Esophagus squamous epithelium (tissue), 5 donors: Measurements from ENCODE around the gene FGF14. TPM values are rescaled to one million over a fixed set of nuclear protein-coding genes. Genes with fewer than 3 reads are reported as not detected.

Source experiments
- DNase-seq: peaks from one replicate; lab custom pipeline; 2025; lab: John Stamatoyannopoulos, UW
- H3K27ac ChIP-seq, 4 donors: fragments of 200-600 bp; sonication (generic); one replicate each; pipeline ENCODE4 v1.5.1; 2016 to 2019; ENCODE audit warnings: mild to moderate bottlenecking in 1 of 4
- H3K27me3 ChIP-seq, 4 donors: fragments of 200-600 bp; sonication (generic); 1 replicate in 3 of 4; 2 replicates in 1 of 4; pipeline versions ENCODE4 v1.5.1 to v1.6.0; 2017 to 2021; ENCODE audit warnings: antibody characterized with exemption in 1 of 4
- H3K36me3 ChIP-seq, 3 donors: fragments of 200-600 bp; sonication (generic); one replicate each; pipeline ENCODE4 v1.5.1; 2016 to 2019
- H3K4me1 ChIP-seq, 3 donors: fragments of 200-600 bp; sonication (generic); one replicate each; pipeline ENCODE4 v1.5.1; 2017 to 2019
- H3K4me3 ChIP-seq, 4 donors: fragments of 200-600 bp; sonication (generic); 1 replicate in 3 of 4; 2 replicates in 1 of 4; pipeline ENCODE4 v1.5.1; 2016 to 2019; ENCODE audit warnings: mild to moderate bottlenecking in 2 of 4, moderate library complexity in 1 of 4
- H3K9me3 ChIP-seq, 3 donors: fragments of 200-600 bp; sonication (generic); one replicate each; pipeline ENCODE4 v1.5.1; 2016 to 2019
- POLR2A ChIP-seq, 4 donors: fragments of 450-650 bp; IDR thresholded peaks; one replicate each; pipeline ENCODE4 v1.6.1; 2017; ENCODE audit warnings: antibody characterized with exemption in 4 of 4, mild to moderate bottlenecking in 4 of 4, moderate library complexity in 3 of 4
- WGBS, 2 donors: methylation state at CpG; one replicate each; pipeline ENCODE4 v1.1.5; 2018; 5-methylcytosine and 5-hydroxymethylcytosine counted together
- intact Hi-C: fragments of 100-400 bp; cut with DNase I; formaldehyde crosslinking; loops from one replicate; pipeline ENCODE4 v1.15.0; 2022
- total RNA-seq, 4 donors: library from RNA; depleted of rRNA; stranded (reverse); fragments of >200 nt; gene quantifications; one replicate each; pipeline ENCODE4 v1.1.0, GENCODE V29; 2016
- TF ChIP-seq, protein P1 (sequence below), 6 experiments: fragments of 450-650 bp in 4 of 6; fragments of 200-600 bp in 2 of 6; sonication (generic) in 2 of 6; IDR thresholded peaks; one replicate each; pipeline ENCODE4 v1.5.1; 2016 to 2019; ENCODE audit warnings: antibody characterized with exemption in 6 of 6, mild to moderate bottlenecking in 4 of 6, moderate library complexity in 4 of 6
- donor health status: DM: yes; HTN: yes; CAD: no.

FGF14 gene
- total RNA-seq, 4 donors from 2014 or later = 0.11 to 4.2 (median 1.0) TPM

DNA sequence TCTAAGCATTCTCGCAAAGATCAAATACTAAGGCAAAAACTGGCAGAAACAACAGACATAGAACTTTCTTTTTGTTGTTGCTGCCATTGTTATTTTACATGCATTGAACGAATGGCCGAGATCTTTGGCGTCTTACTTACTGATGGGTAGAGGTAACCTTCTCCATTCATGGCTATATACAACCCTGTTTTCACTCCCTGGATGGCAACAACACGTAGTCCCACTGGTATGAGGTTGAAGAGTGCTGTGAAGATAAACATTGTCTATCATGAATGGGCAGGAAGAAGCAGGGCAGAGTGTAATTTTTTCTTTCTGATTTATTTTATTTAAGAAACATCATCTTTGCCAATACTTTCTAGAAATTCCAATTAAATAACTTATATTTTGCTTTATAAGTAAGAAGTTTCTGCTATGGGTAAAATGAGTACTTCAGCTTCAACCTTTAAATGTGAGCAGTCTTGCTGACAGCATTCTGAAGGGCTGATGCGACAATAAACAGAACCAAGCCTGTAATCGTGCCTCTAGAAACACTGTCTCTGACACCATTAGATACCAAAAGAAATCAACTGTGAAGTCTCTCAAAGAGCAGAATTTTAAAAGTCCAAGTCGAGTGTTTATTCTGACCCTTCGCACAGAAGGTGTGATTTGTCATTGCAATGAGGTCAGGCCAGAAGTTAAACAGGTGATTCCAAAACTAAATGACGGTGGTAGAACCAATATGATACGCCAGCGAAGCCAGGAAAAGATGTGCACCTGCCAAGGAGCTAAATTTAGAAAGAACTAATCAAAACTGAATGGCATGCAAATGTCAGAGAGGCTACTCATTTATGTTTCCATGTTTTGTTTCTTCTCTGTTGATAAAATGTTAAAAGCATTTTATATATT lies 533.0 kb downstream of the FGF14 start:
- Histone ChIP-seq H3K9me3 (no peaks in the 10 kb centered on the region), H3K27ac (no peak overlapping the region), H3K4me3 (no peak overlapping the region), H3K36me3 (no peaks in the 10 kb centered on the region), H3K4me1 (no peaks in the 10 kb centered on the region), H3K27me3 (no peaks in the 10 kb centered on the region)
- TF ChIP-seq, protein P1, sequence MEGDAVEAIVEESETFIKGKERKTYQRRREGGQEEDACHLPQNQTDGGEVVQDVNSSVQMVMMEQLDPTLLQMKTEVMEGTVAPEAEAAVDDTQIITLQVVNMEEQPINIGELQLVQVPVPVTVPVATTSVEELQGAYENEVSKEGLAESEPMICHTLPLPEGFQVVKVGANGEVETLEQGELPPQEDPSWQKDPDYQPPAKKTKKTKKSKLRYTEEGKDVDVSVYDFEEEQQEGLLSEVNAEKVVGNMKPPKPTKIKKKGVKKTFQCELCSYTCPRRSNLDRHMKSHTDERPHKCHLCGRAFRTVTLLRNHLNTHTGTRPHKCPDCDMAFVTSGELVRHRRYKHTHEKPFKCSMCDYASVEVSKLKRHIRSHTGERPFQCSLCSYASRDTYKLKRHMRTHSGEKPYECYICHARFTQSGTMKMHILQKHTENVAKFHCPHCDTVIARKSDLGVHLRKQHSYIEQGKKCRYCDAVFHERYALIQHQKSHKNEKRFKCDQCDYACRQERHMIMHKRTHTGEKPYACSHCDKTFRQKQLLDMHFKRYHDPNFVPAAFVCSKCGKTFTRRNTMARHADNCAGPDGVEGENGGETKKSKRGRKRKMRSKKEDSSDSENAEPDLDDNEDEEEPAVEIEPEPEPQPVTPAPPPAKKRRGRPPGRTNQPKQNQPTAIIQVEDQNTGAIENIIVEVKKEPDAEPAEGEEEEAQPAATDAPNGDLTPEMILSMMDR (IDR thresholded peaks at IDR 0.05) = no peak
- no peak for TF ChIP-seq POLR2A (IDR thresholded peaks at IDR 0.05)
- WGBS, 2 donors = 69 to 72% methylated on average over 12 of the region's 12 CpGs
- intact Hi-C loops = no loop called here
- DNase-seq = no peak

DNA sequence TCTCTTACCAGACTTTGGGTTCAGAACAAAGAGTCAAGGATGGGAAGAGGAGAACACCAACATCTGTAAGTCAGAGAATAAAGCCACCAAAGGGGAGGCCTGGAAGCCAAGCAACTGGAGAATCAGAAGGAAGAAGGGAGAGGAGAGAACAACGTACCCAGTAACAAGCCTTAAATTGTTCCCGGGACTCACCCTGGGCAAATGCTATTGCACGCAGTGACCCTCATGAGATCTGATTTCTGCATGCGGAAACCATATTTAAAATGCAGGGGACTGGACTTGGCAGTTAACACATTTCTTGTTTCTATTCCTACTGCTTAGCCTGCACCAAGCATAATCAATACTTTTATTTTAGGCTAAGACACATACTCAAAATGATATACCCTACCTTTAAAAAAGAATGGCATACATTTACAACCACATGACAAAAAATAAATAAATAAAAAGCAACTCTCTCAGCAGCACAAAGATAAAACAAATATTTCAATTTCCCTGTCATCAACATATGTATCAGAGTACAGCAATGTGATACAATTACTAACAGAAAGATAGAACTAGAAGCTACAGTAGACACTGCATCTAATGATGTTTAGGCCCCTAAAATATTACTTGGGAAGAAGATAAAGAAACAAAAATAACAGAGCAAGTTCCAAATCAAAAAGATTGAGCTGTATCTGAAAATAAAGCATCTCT lies 534.8 kb downstream of the FGF14 start:
- Histone ChIP-seq H3K9me3 (no peaks in the 10 kb centered on the region), H3K4me1 (no peaks in the 10 kb centered on the region), H3K4me3 (no peak overlapping the region), H3K27ac (no peak overlapping the region), H3K27me3 (no peaks in the 10 kb centered on the region), H3K36me3 (no peaks in the 10 kb centered on the region)
- DNase-seq = no peak
- 91 to 92% methylated on average over 4 of the region's 4 CpGs for WGBS, 2 donors
- intact Hi-C loops = no loop called here
- TF ChIP-seq, protein P1 (IDR thresholded peaks at IDR 0.05) = no peak
- TF ChIP-seq POLR2A (IDR thresholded peaks at IDR 0.05) = no peak

DNA sequence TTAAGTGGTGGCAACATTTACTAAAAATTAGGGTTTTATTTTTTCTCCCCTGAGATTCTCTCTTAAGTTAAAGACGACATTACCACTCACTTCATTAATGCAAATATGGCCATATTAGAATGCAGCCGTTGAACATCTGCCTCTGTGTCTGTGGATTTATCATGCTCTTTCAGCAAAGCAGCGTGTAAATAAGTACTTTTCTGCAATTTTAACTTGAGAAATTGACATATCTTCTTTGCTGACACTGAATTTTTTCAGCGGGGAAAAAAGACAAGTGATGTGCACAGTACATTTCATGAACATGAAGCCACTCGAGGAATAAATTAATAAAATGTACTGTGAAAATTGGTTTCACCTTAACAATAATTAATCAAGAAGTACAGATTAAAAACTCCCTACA lies 543.0 kb downstream of the FGF14 start:
- intact Hi-C loops = no loop called here
- Histone ChIP-seq H3K4me1 (no peaks in the 10 kb centered on the region), H3K27ac (no peak overlapping the region), H3K9me3 (no peaks in the 10 kb centered on the region), H3K4me3 (no peak overlapping the region), H3K27me3 (no peaks in the 10 kb centered on the region), H3K36me3 (no peaks in the 10 kb centered on the region)
- no peak for TF ChIP-seq POLR2A (IDR thresholded peaks at IDR 0.05)
- TF ChIP-seq, protein P1 (IDR thresholded peaks at IDR 0.05) = no peak
- 66 to 70% methylated on average over 5 of the region's 5 CpGs for WGBS, 2 donors
- no peak for DNase-seq

DNA sequence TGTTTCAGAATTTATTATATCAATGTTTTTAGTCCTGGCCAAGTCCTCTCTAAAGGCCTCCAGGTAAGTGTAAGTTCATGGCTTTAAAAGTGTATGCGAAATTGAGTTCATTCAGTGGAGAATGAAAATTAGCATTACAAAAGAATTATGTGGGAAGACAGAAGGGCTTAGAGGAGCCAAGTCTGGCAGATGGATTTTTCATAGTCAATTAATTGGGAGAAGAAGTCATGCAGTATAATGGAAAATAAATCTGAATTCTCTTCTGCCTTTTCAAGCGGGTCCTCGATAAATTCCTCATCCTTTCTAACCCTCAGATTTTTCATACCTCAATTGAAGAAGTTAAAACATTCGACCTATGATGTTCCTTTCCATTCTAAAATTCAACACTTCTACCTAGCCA lies 555.1 kb downstream of the FGF14 start:
- Histone ChIP-seq H3K27ac (no peak overlapping the region), H3K4me3 (no peak overlapping the region), H3K36me3 (no peaks in the 10 kb centered on the region), H3K9me3 (no peaks in the 10 kb centered on the region), H3K4me1 (no peaks in the 10 kb centered on the region), H3K27me3 (no peaks in the 10 kb centered on the region)
- TF ChIP-seq, protein P1 (IDR thresholded peaks at IDR 0.05) = no peak
- TF ChIP-seq POLR2A (IDR thresholded peaks at IDR 0.05) = no peak
- intact Hi-C loops = no loop called here
- no peak for DNase-seq
- 74 to 75% methylated on average over 4 of the region's 4 CpGs for WGBS, 2 donors

DNA sequence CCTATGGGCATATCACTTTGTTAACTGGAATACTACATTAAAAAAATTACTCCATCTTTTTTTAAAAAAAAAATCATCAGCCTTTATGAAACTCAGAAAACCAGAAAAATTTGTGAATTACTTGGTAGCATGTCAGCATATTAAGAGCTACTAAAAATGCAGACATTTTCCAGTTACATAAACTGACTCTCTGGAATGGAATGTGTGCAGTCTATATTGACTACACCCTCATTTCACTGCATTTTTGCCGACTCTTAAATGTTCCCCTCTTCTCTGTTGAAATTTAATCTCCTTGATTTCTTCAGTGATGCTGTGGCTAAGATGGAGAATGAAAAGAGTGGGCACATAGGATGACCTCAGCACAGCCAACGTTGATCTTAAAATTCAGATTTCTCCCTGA lies 555.6 kb downstream of the FGF14 start:
- DNase-seq = no peak
- intact Hi-C loops = no loop called here
- no peaks in the 10 kb centered on the region for H3K36me3 ChIP-seq
- no peaks in the 10 kb centered on the region for H3K9me3 ChIP-seq
- TF ChIP-seq, protein P1 (IDR thresholded peaks at IDR 0.05) = no peak
- no peak for TF ChIP-seq POLR2A (IDR thresholded peaks at IDR 0.05)
- no peaks in the 10 kb centered on the region for H3K27me3 ChIP-seq
- no peak overlapping the region for H3K4me3 ChIP-seq
- H3K4me1 ChIP-seq = no peaks in the 10 kb centered on the region
- WGBS, 2 donors = 57 to 64% methylated on average over 2 of the region's 2 CpGs
- H3K27ac ChIP-seq = no peak overlapping the region
